Heart right ventricle (tissue), 16 donors: Measurements from ENCODE around the gene SGPP2. TPM values are rescaled to one million over a fixed set of nuclear protein-coding genes. Genes with fewer than 3 reads are reported as not detected.

Experiments
- ATAC-seq, 8 donors: fragments of 200-7000 bp; cut with Tn5 transposase; one replicate each; pipeline ENCODE4 v1.9.1; 2020; ENCODE audit warnings: mild to moderate bottlenecking in 8 of 8, moderate library complexity in 8 of 8, moderate number of reproducible peaks in 1 of 8
- DNase-seq, 2 donors: peaks; one replicate each; pipeline ENCODE4 v3.0.0-alpha.2; 2020
- H3K27ac ChIP-seq, 10 donors: fragments of 200-600 bp; sonication (generic) in 2 of 10; one replicate each; pipeline versions ENCODE4 v1.5.0 to v1.8.0; 2020 to 2022; ENCODE audit warnings: mild to moderate bottlenecking in 3 of 10
- H3K27me3 ChIP-seq, 7 donors: fragments of 200-600 bp; one replicate each; pipeline ENCODE4 v1.8.0; 2021 to 2022; ENCODE audit warnings: mild to moderate bottlenecking in 2 of 7
- H3K36me3 ChIP-seq, 9 donors: fragments of 200-600 bp; sonication (generic) in 1 of 9; one replicate each; pipeline versions ENCODE4 v1.5.0 to v1.8.0; 2020 to 2022; ENCODE audit warnings: mild to moderate bottlenecking in 2 of 9
- H3K4me1 ChIP-seq, 9 donors: fragments of 200-600 bp; sonication (generic) in 1 of 9; one replicate each; pipeline versions ENCODE4 v1.5.0 to v1.8.0; 2020 to 2022; ENCODE audit warnings: mild to moderate bottlenecking in 4 of 9
- H3K4me3 ChIP-seq, 10 donors: fragments of 200-600 bp; sonication (generic) in 2 of 10; one replicate each; pipeline versions ENCODE4 v1.5.0 to v1.8.0; 2020 to 2022; ENCODE audit warnings: mild to moderate bottlenecking in 7 of 10, moderate library complexity in 2 of 10
- H3K9me3 ChIP-seq, 11 donors: fragments of 200-600 bp in 10 of 11; sonication (generic) in 2 of 11; one replicate each; pipeline versions ENCODE4 v1.5.0 to v1.8.0; 2013 to 2022; ENCODE audit warnings: mild to moderate bottlenecking in 2 of 11, control low read depth in 1 of 11, moderate library complexity in 1 of 11
- CTCF ChIP-seq, 9 donors: fragments of 200-600 bp; sonication (generic) in 2 of 9; IDR thresholded peaks; one replicate each; pipeline versions ENCODE4 v1.5.0 to v1.8.0; 2021 to 2022; ENCODE audit warnings: antibody characterized with exemption in 9 of 9, mild to moderate bottlenecking in 5 of 9, moderate library complexity in 1 of 9
- WGBS, 2 donors: extraction: QIAGEN DNeasy Blood & Tissue Kit; methylation state at CpG; one replicate each; pipeline ENCODE4 v1.1.7; 2013; ENCODE audit warnings: inconsistent platforms in 1 of 2; 5-methylcytosine and 5-hydroxymethylcytosine counted together
- intact Hi-C, 10 donors: fragments of 100-400 bp; cut with DNase I; formaldehyde crosslinking; loops; one replicate each; pipeline versions ENCODE4 v1.11.1 to v1.14.2; 2022
- polyA plus RNA-seq, 2 donors: library from polyadenylated mRNA; stranded (reverse); fragments of 200-250 nt; gene quantifications; one replicate each; pipeline ENCODE4 v1.2.3, GENCODE V29; 2013
- total RNA-seq, 10 donors: library from RNA; stranded (reverse); fragmentation: NEBNext Ultra II Directional in 3 of 10; extraction: Animal tissue kit (Norgen Biotek cat#: 25700) in 3 of 10; gene quantifications; one replicate each; pipeline versions ENCODE4 v1.2.1 to v1.2.4, GENCODE V29; 2021 to 2023
- donor health status: Arrhythmogenic right ventricular cardiomyopathy.
- donor health status: ischemic (EF 13 %, LVEDD 7.1; RV severe dilation, severe dysfunction).
- donor health status: healthy with polysubstance abuse.
- donor health status: DM: no; HTN: yes; CAD: no.
- donor health status: DM: no; HTN: no; CAD: no.
- donor health status: ischemic (EF 25% LVEDD 6.9; RV normal size, moderate dysfunction).
- donor health status: ischemic (EF 25% LVEDD 5.7; RV mildly dilated, moderate dysfunction).
- donor health status: healthy.
- donor health status: DM: yes; HTN: yes; CAD: no.
- donor health status: Ischemic cardiomyopathy.
- donor health status: ischemic (EF 35%, LVEDD 5.7; RV mildly dilated, moderate dysfunction).
- donor health status: nonischemic (EF 11% LVEDD 7.7; RV severe dilation, severe dysfunction).
- donor health status: DM: yes; HTN: yes; CAD: no.
- donor health status: PGD.
- donor health status: ischemic (EF 29% LVEDD 5.4; RV normal size, mild dysfunction).
- donor health status: nonischemic (EF 23%, LVEDD 6.1; RV moderate dilation, normal function).

SGPP2 gene
- total and polyA plus RNA-seq, 12 donors, result 0.54 to 34.4 (median 5.7) TPM

DNA sequence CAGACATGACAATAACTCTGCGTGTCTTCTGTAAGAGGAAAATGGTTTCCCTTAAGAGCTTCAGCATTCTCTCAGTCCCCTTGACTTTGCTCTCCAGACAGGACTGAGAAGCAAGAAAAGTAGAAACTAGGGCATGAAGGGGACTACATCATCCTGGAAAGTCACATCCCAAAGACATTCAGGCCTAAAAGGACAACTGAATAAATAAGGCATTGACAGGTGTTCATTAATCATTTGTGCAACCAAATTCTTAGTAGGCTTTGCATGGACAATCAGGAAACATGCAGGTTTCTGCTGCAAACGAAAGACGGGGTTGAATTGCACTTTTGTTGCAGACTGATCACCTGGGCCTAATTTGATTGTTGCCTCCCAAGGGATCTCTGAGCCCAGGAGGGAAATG lies 1.2 kb upstream of the SGPP2 start:
- no peak overlapping the region for H3K27ac ChIP-seq
- DNase-seq (no peak), ATAC-seq (no peak)
- 63 to 70% methylated on average over 3 of the region's 3 CpGs for WGBS, 2 donors
- H3K4me3 ChIP-seq, result no peak overlapping the region
- H3K27me3 ChIP-seq, result peaks cover 0 to 52% (median 39%) of the 10 kb centered on the region in 7 donors
- intact Hi-C loops, result loop anchor here in 2 of 10 donors (1.0 to 10.0 kb wide), 2 partner anchors 24 to 98 kb away; a partner anchor contains a TSS
- no peaks in the 10 kb centered on the region for H3K9me3 ChIP-seq
- H3K4me1 ChIP-seq, result peaks cover 0 to 24% (median 3%) of the 10 kb centered on the region in 9 donors
- no peaks in the 10 kb centered on the region for H3K36me3 ChIP-seq
- TF ChIP-seq CTCF (IDR thresholded peaks at IDR 0.05), result no peak

- peaks cover 0 to 52% (median 39%) of the 10 kb centered on the region in 7 donors for H3K27me3 ChIP-seq
Observed at GRCh38 chr2:222423632-222424275, 589 bp upstream of the SGPP2 start.

DNA sequence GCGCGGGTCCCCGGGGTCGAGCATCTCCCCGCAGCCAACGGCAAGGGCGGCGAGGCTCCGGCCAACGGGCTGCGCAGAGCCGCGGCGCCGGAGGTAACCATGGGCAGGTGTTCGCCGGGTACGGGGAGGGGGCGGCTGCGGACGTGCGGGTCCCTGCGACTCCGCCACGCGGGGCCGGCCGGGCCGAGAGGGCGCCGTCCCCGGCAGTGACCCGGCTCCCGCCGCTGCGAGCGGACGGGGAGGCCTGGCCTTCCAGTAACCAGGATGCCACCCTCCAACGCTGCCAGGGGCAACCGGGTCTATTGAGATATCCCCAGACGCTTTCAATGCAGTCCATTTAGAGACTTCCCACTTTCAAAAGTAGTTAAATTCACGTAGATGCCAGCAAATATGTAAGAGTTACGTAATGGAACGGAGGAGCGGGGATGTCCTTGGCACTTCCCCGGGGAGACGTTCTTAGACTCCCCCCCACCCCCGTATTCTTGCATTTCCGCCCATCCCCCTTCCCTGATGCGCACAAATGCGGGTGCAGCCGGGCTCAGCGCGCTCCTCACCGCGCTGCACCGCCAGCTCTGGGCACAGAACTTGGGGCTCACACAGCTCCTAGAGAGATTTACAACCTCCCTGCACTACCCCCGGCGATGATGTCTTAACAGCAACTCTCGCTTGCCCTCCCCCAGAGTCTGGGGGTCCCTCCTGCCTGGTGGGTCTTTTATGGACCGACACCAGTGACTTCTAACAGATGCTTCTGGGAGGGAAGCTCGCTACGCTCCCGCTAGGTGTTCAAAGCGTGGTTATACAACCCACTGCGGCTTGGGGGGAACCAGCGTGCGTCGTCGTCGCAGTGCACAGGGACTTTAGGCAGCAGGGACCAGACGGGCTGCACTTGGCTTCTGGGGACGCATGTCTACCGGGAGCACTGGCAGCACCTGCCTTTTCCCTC lies 657 bp downstream of the SGPP2 start:
- WGBS, 2 donors, result 5 to 6% methylated on average over 72 to 74 of the region's 74 CpGs
- intact Hi-C loops, result loop anchor here in 1 of 10 donors (10.0 kb wide), 1 partner anchor 100 kb away; a partner anchor contains a TSS
- peak overlapping the region; percentile 44 to 70 (median 56) for H3K4me3 ChIP-seq
- no peaks in the 10 kb centered on the region for H3K9me3 ChIP-seq
- TF ChIP-seq CTCF (IDR thresholded peaks at IDR 0.05), result no peak
- H3K27me3 ChIP-seq, result peaks cover 0 to 52% (median 39%) of the 10 kb centered on the region in 7 donors
- ATAC-seq (peak in 7 of 8 donors; percentile 34 to 79 (median 42)), DNase-seq (peak in 1 of 2 donors; percentile 10)
- H3K36me3 ChIP-seq, result no peaks in the 10 kb centered on the region
- peak overlapping the region in 5 of 10 donors; percentile 10 to 65 (median 42) for H3K27ac ChIP-seq
- peaks cover 0 to 24% (median 3%) of the 10 kb centered on the region in 9 donors for H3K4me1 ChIP-seq

More at GRCh38 chr2:222423632-222424275, 589 bp upstream of the SGPP2 start:
- no peak for TF ChIP-seq CTCF (IDR thresholded peaks at IDR 0.05)
- WGBS, 2 donors, result 28% methylated on average over 23 of the region's 23 CpGs
- no peaks in the 10 kb centered on the region for H3K9me3 ChIP-seq
- peaks cover 0 to 24% (median 3%) of the 10 kb centered on the region in 9 donors for H3K4me1 ChIP-seq
- ATAC-seq, result peak in 2 of 8 donors; percentile 35 to 41
- intact Hi-C loops, result loop anchor here in 2 of 10 donors (1.0 to 10.0 kb wide), 2 partner anchors 24 to 99 kb away; a partner anchor contains a TSS
- peak overlapping the region in 2 of 10 donors; percentile 39 to 52 for H3K27ac ChIP-seq
- peak overlapping the region; percentile 10 to 70 (median 56) for H3K4me3 ChIP-seq
- no peak for DNase-seq
- H3K36me3 ChIP-seq, result no peaks in the 10 kb centered on the region
